ENCODE results near the gene RAB6B. TPM values are rescaled to one million over a fixed set of nuclear protein-coding genes. Genes with fewer than 3 reads are reported as not detected.

RAB6B gene
- total and polyA plus RNA-seq, 2 experiments from 2014 or later = 1.2 to 3.9 TPM

GRCh38 chr3:133890037-133890436, 5.6 kb downstream of the RAB6B start (continued):
- TF ChIP-seq ZNF462 (CRISPR knock-in tag; IDR thresholded peaks at IDR 0.05) (no peak), EZH2 (IDR thresholded peaks at IDR 0.05; ENCODE audit: low read depth, unreplicated experiment) (no peak), REST (IDR thresholded peaks at IDR 0.05; ENCODE audit: unreplicated experiment) (no peak), STAT1 (IDR thresholded peaks at IDR 0.05; ENCODE audit: unreplicated experiment) (no peak), ETS1 (IDR thresholded peaks at IDR 0.05) (no peak), POLR2AphosphoS5 (IDR thresholded peaks at IDR 0.05; ENCODE audit: low read depth) (no peak), ZNF114 (CRISPR knock-in tag; IDR thresholded peaks at IDR 0.05) (no peak), EZH2phosphoT487 (IDR thresholded peaks at IDR 0.05; ENCODE audit: unreplicated experiment) (no peak), NANOG (IDR thresholded peaks at IDR 0.05; ENCODE audit: borderline replicate concordance) (no peak)
